ENCODE results near the gene PRKAR2B. TPM values are rescaled to one million over a fixed set of nuclear protein-coding genes. Genes with fewer than 3 reads are reported as not detected.

The PRKAR2B gene
- total RNA-seq, 2 donors from 2014 or later, result 1.1 to 1.6 TPM

Other genes with a start within 250 kb of the PRKAR2B start
- 10 to 100 TPM; 10.2 to 18.7 TPM for gene PIK3CG, start 179.4 kb upstream of the PRKAR2B start, total RNA-seq
- 10 to 100 TPM; 41.1 to 58.0 TPM for gene HBP1, start 124.3 kb downstream of the PRKAR2B start, total RNA-seq

Measured in activated T-cell treated with anti-CD3 and anti-CD28 coated beads, Interleukin-2, amount 50 U/mL, for 72 hours (primary cell).